ENCODE measurements around the gene SLC25A11.

SLC25A11 gene

DNA sequence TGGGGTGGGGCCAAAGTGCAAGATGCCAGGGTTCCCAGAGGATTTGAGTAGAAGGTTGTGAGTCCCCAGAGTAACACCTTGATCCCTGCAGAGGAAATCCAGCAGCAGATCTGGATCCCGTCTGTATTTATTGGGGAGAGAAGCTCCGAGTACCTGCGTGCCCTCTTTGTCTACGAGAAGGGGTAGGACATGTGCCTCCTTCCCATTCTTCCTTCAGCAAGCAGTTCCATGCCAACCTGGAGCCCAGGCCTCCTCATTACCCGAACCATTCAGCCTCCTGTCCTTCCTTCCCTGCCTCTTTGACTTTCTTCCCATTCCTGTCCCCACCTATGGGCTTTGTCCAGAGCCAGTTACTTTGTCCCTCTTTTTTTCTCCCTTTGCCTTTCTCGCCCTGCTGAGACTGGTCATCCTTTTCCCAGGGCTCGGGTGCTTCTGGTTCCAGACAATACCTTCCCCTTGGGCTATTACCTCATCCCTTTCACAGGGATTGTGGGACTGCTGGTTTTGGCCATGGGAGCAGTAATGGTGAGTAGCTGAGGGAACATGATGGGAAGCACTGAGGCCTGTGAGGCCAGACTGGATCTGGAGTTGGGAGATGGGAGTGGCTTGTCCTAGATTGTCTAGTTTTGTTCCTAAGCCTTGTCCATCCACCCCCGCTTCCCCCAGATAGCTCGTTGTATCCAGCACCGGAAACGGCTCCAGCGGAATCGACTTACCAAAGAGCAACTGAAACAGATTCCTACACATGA lies 3.1 kb upstream of the SLC25A11 start:
- Mint-ChIP-seq H3K4me3 (peak overlapping the region; percentile 93), H3K36me3 (peaks cover 91% of the 10 kb centered on the region), H3K4me1 (peaks cover 70% of the 10 kb centered on the region), H3K27ac (peak overlapping the region; percentile 99), H3K9me3 (no peaks in the 10 kb centered on the region)
- no peak for ATAC-seq
- DNase-seq (ENCODE audit: low spot score in 2 of 2), result no peak

DNA sequence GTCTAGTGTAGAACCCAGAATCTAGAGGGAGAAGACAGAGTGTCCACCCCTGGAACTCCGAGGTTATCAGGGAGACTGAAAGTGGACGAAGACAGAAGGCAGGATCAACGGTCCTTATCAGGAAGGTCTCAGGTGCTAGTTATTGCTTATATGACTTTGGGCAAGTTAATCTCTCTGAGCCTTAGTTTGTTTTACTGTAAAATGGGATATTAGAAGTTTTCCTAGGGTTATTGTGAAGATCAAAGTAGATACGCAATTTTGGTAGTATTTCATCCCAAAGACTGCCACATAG lies 1.4 kb upstream of the SLC25A11 start:
- DNase-seq (ENCODE audit: low spot score in 2 of 2) (no peak), ATAC-seq (no peak)
- Mint-ChIP-seq H3K4me3 (peak overlapping the region; percentile 93), H3K4me1 (peaks cover 73% of the 10 kb centered on the region), H3K9me3 (no peaks in the 10 kb centered on the region), H3K27ac (peak overlapping the region; percentile 99), H3K36me3 (peaks cover 88% of the 10 kb centered on the region)

DNA sequence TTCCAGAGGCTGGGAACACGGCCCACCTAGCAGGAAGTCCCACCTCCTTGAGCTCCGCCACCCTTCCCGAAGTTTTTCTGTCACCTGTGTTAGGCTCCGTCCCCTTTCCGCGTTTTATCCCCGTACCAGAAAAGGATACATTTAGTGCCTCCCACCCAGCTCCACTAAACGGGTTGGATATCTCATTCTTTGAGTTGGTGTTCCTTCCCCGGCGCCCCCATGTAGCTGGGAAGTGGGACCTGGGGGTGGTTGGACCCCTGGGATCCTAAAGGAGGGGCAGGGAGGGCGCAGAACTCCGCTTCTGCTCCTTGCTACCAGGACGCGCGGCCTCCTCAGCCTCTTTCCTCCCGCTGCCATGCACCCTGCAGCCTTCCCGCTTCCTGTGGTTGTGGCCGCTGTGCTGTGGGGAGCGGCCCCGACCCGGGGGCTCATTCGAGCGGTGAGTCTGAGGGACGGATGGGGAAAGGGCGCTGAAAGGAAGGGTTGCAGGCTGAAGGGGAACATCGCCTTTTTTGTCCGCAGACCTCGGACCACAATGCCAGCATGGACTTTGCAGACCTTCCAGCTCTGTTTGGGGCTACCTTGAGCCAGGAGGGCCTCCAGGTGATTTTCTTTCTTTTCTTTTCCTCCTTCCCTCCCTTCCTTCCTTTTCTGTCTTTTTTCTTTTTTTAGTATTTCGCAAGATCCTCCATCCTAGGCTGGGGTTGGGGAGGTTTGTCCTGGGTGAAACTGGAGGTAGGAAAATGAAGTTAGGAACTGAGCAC lies 891 bp upstream of the SLC25A11 start:
- no peaks in the 10 kb centered on the region for H3K9me3 Mint-ChIP-seq
- peak in 1 of 2 donors; percentile 77 for DNase-seq (ENCODE audit: low spot score in 2 of 2)
- H3K4me3 Mint-ChIP-seq, result peak overlapping the region; percentile 93

DNA sequence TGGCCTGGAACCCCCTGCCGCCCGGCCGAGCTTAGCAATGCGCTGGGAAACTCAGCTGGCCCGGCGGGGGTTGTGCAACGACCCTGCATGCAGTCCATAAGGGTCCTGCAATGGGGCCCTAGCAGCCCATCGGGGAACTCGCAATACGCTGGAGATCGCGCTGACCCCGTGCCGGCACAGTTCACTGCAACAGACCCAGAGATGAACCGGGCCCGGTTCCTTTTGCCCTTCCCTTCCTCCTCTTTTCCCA lies 375 bp downstream of the SLC25A11 start:
- ATAC-seq (peak; percentile 2), DNase-seq (ENCODE audit: low spot score in 2 of 2) (no peak)
- peak overlapping the region; percentile 99 for H3K27ac Mint-ChIP-seq
- H3K4me1 Mint-ChIP-seq, result peaks cover 68% of the 10 kb centered on the region
- H3K4me3 Mint-ChIP-seq, result peak overlapping the region; percentile 93
- no peaks in the 10 kb centered on the region for H3K9me3 Mint-ChIP-seq
- H3K36me3 Mint-ChIP-seq, result peaks cover 70% of the 10 kb centered on the region

More for the DNA sequence above, 891 bp upstream of the SLC25A11 start:
- H3K27ac Mint-ChIP-seq, result peak overlapping the region; percentile 99
- ATAC-seq, result no peak
- peaks cover 74% of the 10 kb centered on the region for H3K4me1 Mint-ChIP-seq
- H3K36me3 Mint-ChIP-seq, result peaks cover 82% of the 10 kb centered on the region

DNA sequence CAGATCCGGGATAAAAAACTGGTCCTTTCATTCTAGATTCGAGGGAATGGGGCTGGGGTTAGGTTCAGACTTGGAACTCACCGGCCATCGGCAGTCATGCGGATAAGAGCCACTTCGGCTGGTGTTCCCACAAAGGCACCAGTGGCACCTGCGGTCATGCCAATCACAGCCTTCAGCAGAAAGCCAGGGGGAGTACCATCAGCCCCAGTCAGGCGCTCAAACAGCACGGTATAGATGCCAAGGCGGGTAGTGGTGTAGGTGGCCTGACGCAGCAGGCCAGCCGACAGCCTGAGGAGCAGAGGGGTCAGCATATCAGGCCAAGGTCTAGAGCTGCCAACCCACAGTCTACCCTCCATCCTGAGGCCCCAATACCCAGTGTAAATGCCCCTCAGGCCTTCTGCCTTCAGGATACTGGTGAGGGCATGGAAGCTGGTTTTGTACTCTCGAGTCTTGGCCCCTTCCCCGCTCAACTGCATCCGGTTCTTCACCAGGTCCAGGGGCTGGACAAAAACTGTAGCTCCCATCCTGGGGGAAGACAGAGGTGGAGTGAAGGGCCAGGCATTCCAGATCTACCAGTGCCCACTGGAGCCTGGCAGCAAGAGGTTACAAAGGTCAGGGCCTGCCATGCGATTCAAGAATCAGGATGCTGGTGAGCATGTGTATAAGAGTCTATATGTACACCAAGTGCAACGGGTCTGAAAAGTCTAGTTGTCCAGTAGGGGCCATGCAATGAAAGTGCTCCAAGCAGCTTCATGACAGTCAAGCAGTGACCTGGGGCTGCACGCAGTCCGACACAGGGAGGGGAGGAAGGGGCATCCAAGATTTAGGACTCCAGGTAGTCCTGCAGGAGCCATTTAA lies 929 bp downstream of the SLC25A11 start:
- peaks cover 68% of the 10 kb centered on the region for H3K4me1 Mint-ChIP-seq
- H3K27ac Mint-ChIP-seq, result peak overlapping the region; percentile 99
- H3K4me3 Mint-ChIP-seq, result peak overlapping the region; percentile 93
- H3K36me3 Mint-ChIP-seq, result peaks cover 68% of the 10 kb centered on the region
- no peaks in the 10 kb centered on the region for H3K9me3 Mint-ChIP-seq
- ATAC-seq (no peak), DNase-seq (ENCODE audit: low spot score in 2 of 2) (no peak)

DNA sequence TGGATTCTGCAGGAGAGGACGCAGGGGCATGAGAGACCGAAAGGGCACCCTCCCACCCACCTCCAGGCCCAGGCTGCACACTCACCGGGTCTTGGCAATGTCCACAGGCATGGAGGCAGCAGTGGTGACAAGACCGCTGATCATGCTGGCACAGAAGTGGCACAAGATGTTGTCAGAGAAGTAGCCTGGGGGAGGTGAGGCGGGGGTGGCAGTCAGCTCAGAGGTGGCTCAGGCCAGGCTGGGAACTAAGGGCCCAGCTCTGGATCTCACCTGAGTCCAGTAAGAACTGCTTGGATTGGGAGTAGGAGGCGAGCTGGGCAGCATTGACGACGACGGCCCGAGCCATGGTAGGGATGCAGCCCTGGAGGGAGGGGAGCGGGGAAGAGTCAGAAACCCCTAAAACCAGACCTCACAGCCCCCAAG lies 1.8 kb downstream of the SLC25A11 start:
- Mint-ChIP-seq H3K9me3 (no peaks in the 10 kb centered on the region), H3K27ac (peak overlapping the region; percentile 99), H3K36me3 (peaks cover 65% of the 10 kb centered on the region), H3K4me1 (peaks cover 68% of the 10 kb centered on the region), H3K4me3 (peak overlapping the region; percentile 93)
- DNase-seq (ENCODE audit: low spot score in 2 of 2) (no peak), ATAC-seq (no peak)

DNA sequence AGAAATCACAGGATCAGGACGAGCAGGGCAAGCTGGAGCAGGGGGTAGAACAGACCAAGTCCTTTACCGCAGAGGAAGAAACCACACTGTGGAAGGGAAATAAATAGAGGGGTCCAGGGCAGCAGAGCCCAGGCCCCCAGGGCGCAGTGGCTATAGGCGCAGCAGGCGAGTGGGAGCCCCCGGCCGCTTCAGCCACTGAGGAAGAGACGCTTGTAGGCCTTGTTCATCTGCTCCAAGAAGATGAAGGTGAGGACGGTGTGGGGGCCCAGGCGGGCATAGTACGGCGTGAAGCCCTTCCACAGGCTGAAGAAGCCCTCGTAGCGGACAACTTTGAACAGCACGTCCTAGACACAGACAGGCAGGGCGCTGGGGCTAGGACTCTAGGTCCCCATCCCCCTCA lies 2.3 kb downstream of the SLC25A11 start:
- peak overlapping the region; percentile 86 for H3K27ac Mint-ChIP-seq
- peaks cover 60% of the 10 kb centered on the region for H3K36me3 Mint-ChIP-seq
- peak overlapping the region; percentile 93 for H3K4me3 Mint-ChIP-seq
- no peaks in the 10 kb centered on the region for H3K9me3 Mint-ChIP-seq
- peaks cover 68% of the 10 kb centered on the region for H3K4me1 Mint-ChIP-seq
- no peak for DNase-seq (ENCODE audit: low spot score in 2 of 2)
- ATAC-seq, result no peak

DNA sequence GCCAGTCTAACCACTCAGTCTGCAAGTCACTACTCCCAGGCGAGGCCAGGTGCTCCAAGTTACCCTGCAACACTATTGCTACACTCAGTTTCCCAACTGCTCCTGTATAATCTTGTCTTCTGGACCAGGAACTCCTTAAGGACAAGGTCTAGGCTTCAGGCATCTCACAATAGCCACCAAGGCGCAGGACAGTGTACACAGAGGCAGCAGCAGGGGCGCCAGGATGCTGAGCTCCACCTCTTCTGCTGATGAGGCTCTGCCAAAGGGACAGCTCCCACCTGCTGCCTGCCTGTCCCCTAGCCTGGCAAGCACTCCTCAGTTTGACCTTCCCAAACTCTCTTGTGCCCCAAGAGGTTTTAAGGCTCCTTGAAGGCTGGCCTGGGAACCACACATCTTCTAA lies 3.4 kb downstream of the SLC25A11 start:
- Mint-ChIP-seq H3K4me3 (no peak overlapping the region), H3K27ac (peak overlapping the region; percentile 85), H3K4me1 (peaks cover 58% of the 10 kb centered on the region), H3K36me3 (peaks cover 51% of the 10 kb centered on the region), H3K9me3 (no peaks in the 10 kb centered on the region)
- ATAC-seq (no peak), DNase-seq (ENCODE audit: low spot score in 2 of 2) (no peak)

DNA sequence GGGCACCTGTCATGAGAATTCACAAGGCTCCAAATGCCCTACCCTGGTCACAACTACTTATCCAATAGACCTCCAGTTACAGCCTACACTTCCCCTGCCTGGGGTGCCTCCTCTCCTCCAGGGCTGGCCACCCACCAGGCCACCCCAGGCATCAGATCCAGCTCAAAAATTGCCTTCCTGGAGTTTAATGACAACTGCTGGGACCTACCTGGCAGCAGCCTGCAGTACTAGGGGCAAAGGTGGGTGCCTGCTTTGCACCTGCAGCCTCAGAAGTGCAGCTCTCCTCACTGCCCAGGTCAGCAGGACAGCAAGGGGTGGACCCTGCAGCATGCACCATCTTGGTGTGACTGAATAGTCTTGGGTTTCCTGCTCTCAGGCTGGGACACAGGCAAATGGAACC lies 4.2 kb downstream of the SLC25A11 start:
- Mint-ChIP-seq H3K27ac (peak overlapping the region; percentile 85), H3K9me3 (no peaks in the 10 kb centered on the region), H3K4me3 (no peak overlapping the region), H3K36me3 (peaks cover 46% of the 10 kb centered on the region), H3K4me1 (peaks cover 52% of the 10 kb centered on the region)
- ATAC-seq (no peak), DNase-seq (ENCODE audit: low spot score in 2 of 2) (no peak)

DNA sequence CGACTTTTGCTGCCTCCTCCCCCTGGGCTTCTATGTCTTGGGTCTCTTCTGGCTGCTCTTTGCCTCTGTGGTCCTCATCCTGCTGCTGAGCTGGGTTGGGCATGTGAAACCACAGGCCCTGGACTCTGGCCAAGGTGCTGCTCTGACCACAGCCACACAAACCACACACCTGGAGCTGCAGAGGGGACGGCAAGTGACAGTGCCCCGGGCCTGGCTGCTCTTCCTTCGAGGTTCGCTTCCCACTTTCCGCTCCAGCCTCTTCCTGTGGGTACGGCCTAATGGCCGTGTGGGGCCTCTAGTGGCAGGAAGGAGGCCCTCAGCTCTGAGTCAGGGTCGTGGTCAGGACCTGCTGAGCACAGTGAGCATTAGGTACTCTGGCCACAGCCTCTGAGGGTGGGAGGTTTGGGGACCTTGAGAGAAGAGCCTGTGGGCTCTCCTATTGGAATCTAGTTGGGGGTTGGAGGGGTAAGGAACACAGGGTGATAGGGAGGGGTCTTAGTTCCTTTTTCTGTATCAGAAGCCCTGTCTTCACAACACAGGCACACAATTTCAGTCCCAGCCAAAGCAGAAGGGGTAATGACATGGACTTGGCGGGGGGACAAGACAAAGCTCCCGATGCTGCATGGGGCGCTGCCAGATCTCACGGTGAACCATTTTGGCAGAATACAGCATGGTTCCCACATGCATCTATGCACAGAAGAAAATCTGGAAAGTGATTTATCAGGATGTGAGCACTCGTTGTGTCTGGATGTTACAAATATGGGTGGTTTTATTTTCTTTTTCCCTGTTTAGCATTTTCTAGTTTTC lies 5.5 kb downstream of the SLC25A11 start:
- Mint-ChIP-seq H3K9me3 (no peaks in the 10 kb centered on the region), H3K27ac (peak overlapping the region; percentile 85), H3K36me3 (peaks cover 42% of the 10 kb centered on the region), H3K4me3 (peak overlapping the region; percentile 45), H3K4me1 (peaks cover 52% of the 10 kb centered on the region)
- DNase-seq (ENCODE audit: low spot score in 2 of 2), result no peak
- ATAC-seq, result peak; percentile 73

DNA sequence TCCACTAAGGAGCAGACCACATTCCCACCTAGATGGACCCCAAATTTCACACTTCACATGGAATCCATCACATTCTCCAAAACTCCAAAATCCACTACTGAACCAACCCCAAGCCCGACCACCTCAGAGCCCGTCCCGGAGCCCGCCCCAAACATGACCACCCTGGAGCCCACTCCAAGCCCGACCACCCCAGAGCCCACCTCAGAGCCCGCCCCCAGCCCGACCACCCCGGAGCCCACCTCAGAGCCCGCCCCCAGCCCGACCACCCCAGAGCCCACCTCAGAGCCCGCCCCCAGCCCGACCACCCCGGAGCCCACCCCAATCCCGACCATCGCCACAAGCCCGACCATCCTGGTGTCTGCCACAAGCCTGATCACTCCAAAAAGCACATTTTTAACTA lies 6.2 kb downstream of the SLC25A11 start:
- peaks cover 41% of the 10 kb centered on the region for H3K36me3 Mint-ChIP-seq
- H3K27ac Mint-ChIP-seq, result peak overlapping the region; percentile 85
- no peak for DNase-seq (ENCODE audit: low spot score in 2 of 2)
- ATAC-seq, result no peak
- no peaks in the 10 kb centered on the region for H3K9me3 Mint-ChIP-seq
- peak overlapping the region; percentile 45 for H3K4me3 Mint-ChIP-seq
- peaks cover 51% of the 10 kb centered on the region for H3K4me1 Mint-ChIP-seq

DNA sequence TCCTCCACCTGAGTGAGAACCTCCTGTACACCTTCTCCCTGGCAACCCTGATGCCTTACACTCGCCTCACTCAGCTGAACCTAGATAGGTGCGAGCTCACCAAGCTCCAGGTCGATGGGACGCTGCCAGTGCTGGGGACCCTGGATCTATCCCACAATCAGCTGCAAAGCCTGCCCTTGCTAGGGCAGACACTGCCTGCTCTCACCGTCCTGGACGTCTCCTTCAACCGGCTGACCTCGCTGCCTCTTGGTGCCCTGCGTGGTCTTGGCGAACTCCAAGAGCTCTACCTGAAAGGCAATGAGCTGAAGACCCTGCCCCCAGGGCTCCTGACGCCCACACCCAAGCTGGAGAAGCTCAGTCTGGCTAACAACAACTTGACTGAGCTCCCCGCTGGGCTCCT lies 7.1 kb downstream of the SLC25A11 start:
- peak overlapping the region; percentile 30 for H3K27ac Mint-ChIP-seq
- H3K36me3 Mint-ChIP-seq, result peaks cover 32% of the 10 kb centered on the region
- H3K4me3 Mint-ChIP-seq, result no peak overlapping the region
- ATAC-seq, result no peak
- H3K9me3 Mint-ChIP-seq, result no peaks in the 10 kb centered on the region
- H3K4me1 Mint-ChIP-seq, result peaks cover 44% of the 10 kb centered on the region
- no peak for DNase-seq (ENCODE audit: low spot score in 2 of 2)

DNA sequence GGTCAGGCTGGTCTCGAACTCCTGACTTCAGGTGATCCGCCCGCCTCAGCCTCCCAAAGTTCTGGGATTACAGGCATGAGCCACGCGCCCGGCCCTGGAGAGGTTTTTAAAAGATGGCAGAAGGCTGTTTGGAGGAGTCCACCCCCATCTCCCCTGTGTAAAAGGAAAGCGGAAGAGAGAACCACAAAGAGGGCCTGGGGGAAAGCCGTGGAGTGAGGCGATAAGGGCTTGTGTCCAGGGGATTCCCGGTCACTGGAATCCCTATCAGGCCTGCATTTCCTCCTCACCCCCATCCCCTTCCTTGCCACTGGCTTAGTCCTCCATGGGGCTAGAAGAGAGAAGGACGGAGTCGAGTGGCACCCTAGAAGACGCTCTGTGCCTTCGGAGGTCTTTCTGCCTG lies 7.9 kb downstream of the SLC25A11 start, which contains the start of gene GP1BA:
TSS of gene GP1BA (plus strand) at position 315 of the 400 bp plus-strand sequence. CDS start 328 bp downstream, outside the sequence.
- ATAC-seq, result no peak
- peak within 1 kb of the TSS; percentile 64 for H3K27ac Mint-ChIP-seq
- DNase-seq (ENCODE audit: low spot score in 2 of 2), result no peak
- peaks cover 24% of the 10 kb centered on the region for H3K36me3 Mint-ChIP-seq
- peaks cover 39% of the 10 kb centered on the region for H3K4me1 Mint-ChIP-seq
- no peaks in the 10 kb centered on the region for H3K9me3 Mint-ChIP-seq
- H3K4me3 Mint-ChIP-seq, result no peak within 1 kb of the TSS

DNA sequence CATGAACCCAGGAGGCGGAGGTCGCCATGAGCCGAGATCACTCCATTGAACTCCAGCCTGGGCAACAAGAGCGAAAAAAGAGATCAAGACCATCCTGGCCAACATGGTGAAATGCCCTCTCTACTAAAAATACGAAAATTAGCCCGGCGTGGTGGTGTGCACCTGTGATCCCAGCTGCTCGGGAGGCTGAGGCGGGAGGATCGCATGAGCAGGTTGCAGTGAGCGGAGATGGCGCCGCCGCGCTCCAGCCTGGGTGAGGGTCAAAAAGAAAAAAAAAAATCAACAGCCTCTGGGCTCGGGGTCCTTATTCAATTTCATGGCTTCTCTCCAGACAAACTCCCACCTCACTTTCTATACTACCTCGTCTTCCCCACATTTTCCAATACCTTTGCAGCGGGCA lies 11.0 kb downstream of the SLC25A11 start:
- Mint-ChIP-seq H3K9me3 (no peaks in the 10 kb centered on the region), H3K27ac (no peak overlapping the region)

More for the DNA sequence above, 11.0 kb downstream of the SLC25A11 start:
- peaks cover 20% of the 10 kb centered on the region for H3K4me1 Mint-ChIP-seq
- no peak overlapping the region for H3K4me3 Mint-ChIP-seq
- DNase-seq (ENCODE audit: low spot score in 2 of 2) (no peak), ATAC-seq (no peak)
- H3K36me3 Mint-ChIP-seq, result peaks cover 16% of the 10 kb centered on the region

Measured in stimulated activated effector memory CD8-positive, alpha-beta T cell treated with anti-CD3 and anti-CD28 coated beads, Interleukin-12 subunit alpha, Interleukin-12 subunit beta, amount 100 ng/mL, for 72 hours (primary cell).